GM12892 (cell line): Measurements from ENCODE around the gene ALDOC.

Experiments used
- POLR2A ChIP-seq: IDR thresholded peaks from 2 replicates; pipeline ENCODE4 v1.6.1; 2011; ENCODE audit warnings: low read depth, low read length, control low read depth
- POLR2AphosphoS5 ChIP-seq: IDR thresholded peaks from 2 replicates; pipeline ENCODE4 v1.6.1; 2011; ENCODE audit warnings: low read depth, low read length, control low read depth

DNA sequence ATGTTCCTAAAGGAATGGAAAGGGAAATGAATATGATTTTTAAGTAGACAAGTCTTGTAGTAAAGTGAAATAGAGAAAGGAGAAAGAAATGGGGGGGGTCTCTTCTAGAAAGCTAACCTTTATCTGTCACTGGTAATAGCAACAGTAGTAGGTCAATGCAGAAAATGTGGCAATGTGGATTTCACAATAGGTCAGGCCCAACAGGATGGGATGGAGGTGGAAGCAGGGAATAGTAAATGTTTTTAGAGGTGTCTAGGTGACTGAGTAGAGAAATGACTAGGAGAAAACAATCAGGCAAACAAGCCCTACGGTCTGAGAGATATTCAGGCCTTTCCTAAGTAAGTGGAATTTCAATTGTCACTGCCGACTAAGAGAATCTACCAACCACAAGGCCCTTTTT, 43.3 kb upstream of the ALDOC start:
- TF ChIP-seq POLR2A = no peak
- no peak for TF ChIP-seq POLR2AphosphoS5
